ENCODE results near the gene ZDHHC6.

- TF ChIP-seq ZFP36 (IDR thresholded peaks at IDR 0.05; ENCODE audit: borderline replicate concordance, partially characterized antibody) (no peak), JUN (IDR thresholded peaks at IDR 0.05) (no peak), CTCF (IDR thresholded peaks at IDR 0.05) (0 out of 3 replicates have a peak, but pooled peaks have one; percentile 9), POLR2A (IDR thresholded peaks at IDR 0.05; ENCODE audit: low read length) (no peak), HDAC2 (IDR thresholded peaks at IDR 0.05) (no peak), CHD2 (IDR thresholded peaks at IDR 0.05; ENCODE audit: low read length, partially characterized antibody) (no peak), BHLHE40 (IDR thresholded peaks at IDR 0.05; ENCODE audit: low read depth, low read length) (no peak), EP300 (IDR thresholded peaks at IDR 0.05) (no peak), KDM1A (IDR thresholded peaks at IDR 0.05; ENCODE audit: low read depth) (no peak), POLR2AphosphoS2 (conservative IDR thresholded peaks at IDR 0.05; ENCODE audit: low read length) (no peak), ESRRA (IDR thresholded peaks at IDR 0.05; ENCODE audit: borderline replicate concordance, low read length) (no peak)
Measured at GRCh38 chr10:112456533-112456932, 9.8 kb upstream of the ZDHHC6 start.
